Measurements from ENCODE around the gene RPN1.
"Not testable (repeated sequence)": the region's sequence is repeated elsewhere in the genome, so short reads cannot be mapped to it uniquely, and the experiment has no call there.

The RPN1 gene

DNA sequence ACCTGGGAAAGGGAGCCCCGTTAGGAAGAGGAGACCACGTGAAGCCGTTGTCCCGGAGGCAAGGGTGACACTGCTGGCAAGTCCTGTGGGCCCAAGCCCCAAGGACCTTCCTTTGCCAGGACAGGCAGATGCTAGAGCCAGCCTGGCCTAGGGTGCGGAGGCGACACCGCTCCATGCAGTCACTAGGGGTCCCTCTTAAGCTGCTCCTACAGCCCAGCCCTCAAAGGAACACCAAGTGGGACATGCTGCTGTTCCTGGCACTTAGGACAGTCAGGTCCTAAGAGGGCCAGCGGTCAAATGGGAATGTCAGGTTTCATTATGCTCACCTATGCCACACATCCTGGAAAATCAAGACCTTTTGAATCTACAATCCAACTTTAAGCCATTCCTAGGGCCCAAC, 59.7 kb downstream of the RPN1 start:
- CTCF ChIA-PET, result interaction anchor here (1.2 kb wide), 1 partner anchor 16 kb away, joined by 3 read pairs; no protein-coding TSS in a partner anchor

DNA sequence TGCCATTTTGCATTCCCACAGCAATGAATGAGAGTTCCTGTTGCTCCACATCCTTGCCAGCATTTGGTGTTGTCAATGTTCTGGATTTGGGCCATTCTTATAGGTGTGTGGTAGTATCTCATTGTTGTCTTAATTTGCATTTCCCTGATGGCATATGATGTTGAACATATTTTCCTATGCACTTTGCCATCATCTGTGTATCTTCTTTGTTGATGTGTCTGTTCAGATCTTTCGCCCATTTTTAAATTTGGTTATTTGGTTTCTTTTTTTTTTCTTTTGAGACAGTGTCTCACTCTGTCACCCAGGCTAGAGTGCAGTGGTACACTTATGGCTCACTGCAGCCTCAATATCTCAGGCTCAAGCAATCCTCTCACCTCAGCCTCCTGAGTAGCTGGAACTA, 60.6 kb downstream of the RPN1 start:
- not testable (repeated sequence) for H3K36me3 Mint-ChIP-seq, H3K27ac Mint-ChIP-seq, H3K4me3 Mint-ChIP-seq, H3K9me3 Mint-ChIP-seq, DNase-seq
- peaks cover 27% of the 10 kb centered on the region for H3K27me3 Mint-ChIP-seq
- H3K4me1 Mint-ChIP-seq, result peaks cover 13% of the 10 kb centered on the region
- CTCF ChIA-PET, result interaction anchor here (0.6 to 1.2 kb wide), 3 partner anchors 17 to 582 kb away, joined by 3 to 4 read pairs (median 3); no protein-coding TSS in a partner anchor

More for the DNA sequence above, 59.7 kb downstream of the RPN1 start:
- Mint-ChIP-seq H3K9me3 (peaks cover 3% of the 10 kb centered on the region), H3K4me1 (peaks cover 20% of the 10 kb centered on the region), H3K36me3 (no peaks in the 10 kb centered on the region), H3K4me3 (no peak overlapping the region), H3K27ac (no peak overlapping the region), H3K27me3 (peaks cover 27% of the 10 kb centered on the region)
- DNase-seq, result no peak

DNA sequence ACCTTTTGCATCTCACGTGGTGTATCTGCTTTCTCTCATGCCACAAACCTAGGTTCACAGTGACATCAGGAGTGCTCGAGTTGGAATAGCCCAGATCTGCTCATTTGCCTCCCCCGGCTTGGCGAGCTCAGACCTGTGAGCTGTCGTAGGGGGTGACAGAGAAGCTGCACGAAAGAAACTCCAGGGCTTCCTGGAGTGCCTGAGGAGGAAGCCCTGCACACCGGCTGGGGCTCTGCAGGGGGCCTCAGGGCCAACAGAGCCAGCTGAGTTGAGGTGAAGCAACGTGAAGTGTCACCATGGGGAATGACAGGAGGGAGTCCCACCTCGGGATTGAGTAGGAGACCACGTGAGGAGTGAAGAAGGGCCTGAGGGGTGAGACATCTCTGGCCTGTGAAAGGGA, 62.5 kb downstream of the RPN1 start:
- H3K4me1 Mint-ChIP-seq, result peaks cover 6% of the 10 kb centered on the region
- H3K4me3 Mint-ChIP-seq, result no peak overlapping the region
- H3K9me3 Mint-ChIP-seq, result peaks cover 3% of the 10 kb centered on the region
- H3K27ac Mint-ChIP-seq, result no peak overlapping the region
- H3K36me3 Mint-ChIP-seq, result no peaks in the 10 kb centered on the region
- CTCF ChIA-PET, result interaction anchor here (1.6 kb wide), 1 partner anchor 21 kb away, joined by 5 read pairs; no protein-coding TSS in a partner anchor
- peaks cover 42% of the 10 kb centered on the region for H3K27me3 Mint-ChIP-seq
- no peak for DNase-seq

DNA sequence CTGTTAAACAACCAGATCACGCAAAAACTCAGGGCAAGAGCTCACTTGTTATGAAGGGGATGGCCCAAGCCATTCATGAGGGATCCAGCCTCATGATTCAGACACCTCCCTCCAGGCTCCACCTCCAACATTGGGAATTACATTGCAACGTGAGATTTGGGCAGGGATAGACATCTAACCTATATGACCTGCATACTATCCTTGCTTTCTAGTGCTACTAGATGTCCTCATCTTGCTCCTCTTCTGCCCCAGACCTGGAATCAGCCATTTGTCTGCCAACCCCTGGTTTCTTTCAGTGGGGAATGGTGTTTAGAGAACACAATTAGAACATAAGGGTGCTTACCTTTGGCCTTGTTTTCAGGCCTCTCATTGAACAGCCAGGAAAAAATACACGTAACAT, 63.2 kb downstream of the RPN1 start:
- H3K27me3 Mint-ChIP-seq, result peaks cover 47% of the 10 kb centered on the region
- CTCF ChIA-PET, result interaction anchor here (1.1 kb wide), 1 partner anchor 10 kb away, joined by 3 read pairs; no protein-coding TSS in a partner anchor
- H3K9me3 Mint-ChIP-seq, result peaks cover 3% of the 10 kb centered on the region
- no peaks in the 10 kb centered on the region for H3K36me3 Mint-ChIP-seq
- DNase-seq, result no peak
- no peak overlapping the region for H3K27ac Mint-ChIP-seq
- no peak overlapping the region for H3K4me3 Mint-ChIP-seq
- H3K4me1 Mint-ChIP-seq, result peaks cover 6% of the 10 kb centered on the region

DNA sequence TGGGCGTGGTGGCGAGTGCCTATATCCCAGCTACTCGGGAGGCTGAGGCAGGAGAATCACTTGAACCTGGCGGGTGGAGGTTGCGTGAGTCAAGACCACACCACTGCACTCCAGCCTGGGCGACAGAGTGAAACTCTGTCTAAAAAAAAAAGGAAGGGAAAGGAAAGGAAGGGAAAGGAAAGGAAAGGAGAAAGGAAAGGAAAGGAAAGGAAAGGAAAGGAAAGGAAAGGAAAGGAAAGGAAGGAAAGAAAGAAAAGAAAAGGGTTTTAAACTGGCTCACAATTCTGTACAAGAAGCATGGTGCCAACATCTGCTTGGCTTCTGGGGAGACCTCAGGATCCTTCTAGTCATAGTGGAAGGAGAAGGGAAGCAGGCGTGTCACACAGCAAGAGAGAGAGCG, 63.7 kb downstream of the RPN1 start:
- not testable (repeated sequence) for DNase-seq, H3K36me3 Mint-ChIP-seq
- CTCF ChIA-PET, result interaction anchor here (1.1 kb wide), 1 partner anchor 11 kb away, joined by 3 read pairs; no protein-coding TSS in a partner anchor

DNA sequence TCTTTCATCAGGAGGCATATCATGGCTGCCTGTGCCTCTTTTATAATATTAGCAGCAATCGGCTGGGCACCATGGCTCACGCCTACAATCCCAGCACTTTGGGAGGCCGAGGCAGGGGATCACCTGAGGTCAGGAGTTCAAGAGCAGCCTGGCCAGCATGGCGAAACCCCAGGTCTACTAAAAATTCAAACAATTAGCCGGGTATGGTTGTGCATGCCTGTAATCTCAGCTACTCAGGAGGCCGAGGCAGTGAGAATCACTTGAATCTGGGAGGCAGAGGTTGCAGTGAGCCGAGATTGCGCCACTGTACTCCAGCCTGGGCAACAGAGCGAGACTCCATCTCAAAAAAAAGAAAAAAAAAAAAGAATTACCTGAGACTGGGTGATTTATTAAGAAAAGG, 64.2 kb downstream of the RPN1 start:
- H3K36me3 Mint-ChIP-seq, H3K27ac Mint-ChIP-seq, H3K4me1 Mint-ChIP-seq, CTCF ChIA-PET, DNase-seq, H3K9me3 Mint-ChIP-seq, H3K4me3 Mint-ChIP-seq: not testable (repeated sequence)
- H3K27me3 Mint-ChIP-seq, result peaks cover 46% of the 10 kb centered on the region

More for the DNA sequence above, 63.7 kb downstream of the RPN1 start:
- H3K4me1 Mint-ChIP-seq, H3K27ac Mint-ChIP-seq, H3K9me3 Mint-ChIP-seq, H3K4me3 Mint-ChIP-seq: not testable (repeated sequence)
- H3K27me3 Mint-ChIP-seq, result peaks cover 49% of the 10 kb centered on the region

DNA sequence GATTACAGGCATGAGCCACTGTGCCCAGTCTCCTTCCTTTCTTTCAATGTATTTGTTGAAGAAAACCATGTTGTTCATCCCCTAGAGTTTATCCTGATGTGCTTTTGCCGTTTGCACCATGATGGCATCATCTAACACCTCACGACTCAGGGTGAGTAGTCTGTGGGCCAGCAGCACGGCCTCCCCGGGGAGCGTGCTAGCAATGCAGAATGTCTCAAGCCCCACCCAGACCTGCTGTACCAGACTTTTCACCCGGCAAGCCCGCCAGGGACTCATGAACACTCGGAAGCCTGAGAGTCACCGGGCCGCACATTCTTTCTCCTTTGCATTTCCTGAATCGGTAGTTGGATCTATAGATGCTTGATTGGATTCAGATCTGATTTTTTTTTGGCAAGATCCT, 64.6 kb downstream of the RPN1 start:
- CTCF ChIA-PET, result no interaction called here
- Mint-ChIP-seq H3K4me3 (no peak overlapping the region), H3K27ac (no peak overlapping the region), H3K9me3 (peaks cover 3% of the 10 kb centered on the region), H3K4me1 (peaks cover 4% of the 10 kb centered on the region), H3K36me3 (no peaks in the 10 kb centered on the region), H3K27me3 (peaks cover 46% of the 10 kb centered on the region)
- DNase-seq, result no peak

DNA sequence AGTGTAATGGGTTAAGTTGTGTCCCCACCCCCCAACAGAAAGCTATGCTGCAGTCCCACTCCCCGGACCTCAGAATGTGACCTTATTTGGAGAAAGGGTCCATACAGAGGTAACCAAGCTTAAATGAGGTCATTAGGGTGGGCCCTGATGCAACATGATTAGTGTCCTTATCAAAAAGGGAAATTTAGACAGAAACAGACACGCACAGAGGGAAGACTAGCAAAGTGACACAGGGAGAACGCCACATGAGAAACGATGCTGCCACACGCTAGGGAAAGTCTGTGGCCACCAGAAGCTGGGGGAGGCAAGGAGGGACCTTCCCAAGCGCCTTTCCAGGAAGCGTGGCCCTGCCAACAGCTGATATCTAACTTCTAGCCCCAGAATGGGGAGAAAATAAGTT, 65.4 kb downstream of the RPN1 start:
- no peaks in the 10 kb centered on the region for H3K36me3 Mint-ChIP-seq
- H3K27me3 Mint-ChIP-seq, result peaks cover 46% of the 10 kb centered on the region
- CTCF ChIA-PET, result interaction anchor here (2.1 kb wide), 2 partner anchors 9 to 159 kb away, joined by 7 to 19 read pairs; no protein-coding TSS in a partner anchor
- H3K9me3 Mint-ChIP-seq, result peaks cover 3% of the 10 kb centered on the region
- no peak overlapping the region for H3K27ac Mint-ChIP-seq
- DNase-seq, result no peak
- H3K4me1 Mint-ChIP-seq, result peaks cover 4% of the 10 kb centered on the region
- H3K4me3 Mint-ChIP-seq, result no peak overlapping the region

DNA sequence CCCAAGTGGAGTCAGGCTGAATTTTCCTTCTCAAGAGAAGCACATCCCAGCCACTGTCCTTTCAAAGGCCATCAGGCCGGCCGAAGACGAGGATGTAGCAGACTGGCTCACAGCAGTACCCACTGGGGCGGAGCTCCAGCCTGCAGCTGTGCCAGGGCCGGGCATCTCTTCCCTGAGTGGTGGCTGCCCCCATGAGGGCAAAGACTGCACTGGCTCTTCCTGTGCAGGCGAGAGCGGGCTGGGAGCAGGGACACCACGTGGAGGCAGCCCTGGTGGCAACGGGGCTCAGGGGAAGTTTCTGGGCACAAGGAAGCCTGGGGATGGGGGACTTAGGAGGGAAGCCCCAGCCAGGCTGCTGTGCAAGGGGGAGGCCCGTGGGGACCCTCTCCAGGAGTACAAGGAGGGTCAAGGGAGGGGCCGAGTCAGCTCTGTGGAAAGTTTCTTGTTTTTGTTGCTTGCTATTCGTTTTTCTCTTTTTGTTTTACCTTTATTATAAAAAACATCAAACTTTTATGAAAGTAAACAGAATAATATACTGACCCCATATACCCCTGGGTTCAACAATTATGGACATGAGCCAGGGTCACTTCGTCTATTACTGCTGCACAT, 66.1 kb downstream of the RPN1 start:
- H3K36me3 Mint-ChIP-seq, result no peaks in the 10 kb centered on the region
- H3K4me1 Mint-ChIP-seq, result peaks cover 4% of the 10 kb centered on the region
- H3K4me3 Mint-ChIP-seq, result no peak overlapping the region
- H3K27ac Mint-ChIP-seq, result no peak overlapping the region
- CTCF ChIA-PET, result interaction anchor here (1.0 to 2.1 kb wide), 4 partner anchors 10 to 489 kb away, joined by 3 to 19 read pairs (median 6); no protein-coding TSS in a partner anchor
- no peaks in the 10 kb centered on the region for H3K9me3 Mint-ChIP-seq
- peaks cover 46% of the 10 kb centered on the region for H3K27me3 Mint-ChIP-seq
- DNase-seq, result peak; percentile 64

DNA sequence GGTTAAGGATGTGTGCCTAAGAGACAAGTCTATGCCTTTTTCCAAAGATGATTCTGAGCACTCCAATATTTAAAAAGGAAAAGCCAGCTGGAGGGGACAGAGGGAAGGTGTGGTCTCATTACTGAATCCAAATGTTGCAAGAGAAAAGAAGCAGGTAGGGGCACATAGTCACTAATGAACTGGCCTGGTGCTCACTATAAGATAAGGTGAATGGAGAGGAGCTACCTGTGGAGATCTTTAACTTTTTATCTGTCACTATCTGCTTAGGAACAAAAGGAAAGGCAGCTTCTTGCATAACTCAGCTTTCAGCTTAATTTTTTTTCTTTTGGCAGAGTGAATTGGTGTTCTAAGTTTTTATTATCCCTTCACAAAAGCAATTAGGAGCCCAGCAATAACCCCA, 69.1 kb downstream of the RPN1 start:
- no peaks in the 10 kb centered on the region for H3K36me3 Mint-ChIP-seq
- H3K27ac Mint-ChIP-seq, result no peak overlapping the region
- H3K9me3 Mint-ChIP-seq, result no peaks in the 10 kb centered on the region
- H3K27me3 Mint-ChIP-seq, result peaks cover 40% of the 10 kb centered on the region
- no peak overlapping the region for H3K4me3 Mint-ChIP-seq
- no peaks in the 10 kb centered on the region for H3K4me1 Mint-ChIP-seq
- CTCF ChIA-PET, result interaction anchor here (1.2 kb wide), 1 partner anchor 487 kb away, joined by 3 read pairs; no protein-coding TSS in a partner anchor
- DNase-seq, result no peak

DNA sequence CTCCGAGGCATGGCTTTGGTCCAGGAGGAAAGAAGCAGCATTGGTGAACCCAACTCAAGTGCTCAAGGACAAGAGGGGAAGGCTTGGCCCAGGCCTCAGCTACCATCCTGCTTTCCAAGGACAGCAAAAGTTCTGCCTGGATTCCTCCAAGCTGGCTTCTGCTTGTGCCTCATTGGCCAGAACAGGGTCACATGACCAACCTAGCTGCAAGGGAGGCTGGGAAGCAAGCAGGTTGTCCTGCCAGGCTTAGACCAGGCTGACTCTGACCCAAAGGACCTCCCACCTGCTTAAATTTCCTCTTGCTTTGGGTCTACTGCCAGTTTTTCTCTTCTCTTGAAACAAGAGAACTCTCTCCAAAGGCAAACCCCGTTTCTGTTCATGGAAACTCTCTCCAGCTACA, 70.7 kb downstream of the RPN1 start:
- Mint-ChIP-seq H3K27ac (no peak overlapping the region), H3K9me3 (no peaks in the 10 kb centered on the region), H3K4me3 (no peak overlapping the region), H3K27me3 (peaks cover 51% of the 10 kb centered on the region), H3K4me1 (no peaks in the 10 kb centered on the region), H3K36me3 (no peaks in the 10 kb centered on the region)
- no peak for DNase-seq
- CTCF ChIA-PET, result interaction anchor here (0.6 kb wide), 1 partner anchor 352 kb away, joined by 3 read pairs; no protein-coding TSS in a partner anchor

DNA sequence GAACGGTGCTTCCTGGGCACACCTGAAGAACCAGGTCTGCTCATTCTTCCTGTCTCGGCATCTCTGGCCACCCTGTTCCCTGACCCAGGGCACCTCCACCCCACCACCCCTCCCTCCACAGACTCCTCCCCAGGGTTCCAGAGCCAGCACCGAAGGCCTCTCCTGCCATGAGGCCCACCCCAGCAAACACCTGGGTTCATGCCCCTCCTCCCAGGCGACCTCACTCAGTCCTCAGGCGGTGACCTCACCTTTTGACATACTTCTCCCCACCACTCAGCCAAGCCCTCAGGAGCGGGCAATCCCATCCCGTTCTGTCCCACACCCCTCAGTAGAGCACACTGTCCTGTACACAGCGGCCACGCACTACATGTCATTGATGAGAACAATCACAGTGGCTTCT, 72.3 kb downstream of the RPN1 start:
- CTCF ChIA-PET, result no interaction called here

DNA sequence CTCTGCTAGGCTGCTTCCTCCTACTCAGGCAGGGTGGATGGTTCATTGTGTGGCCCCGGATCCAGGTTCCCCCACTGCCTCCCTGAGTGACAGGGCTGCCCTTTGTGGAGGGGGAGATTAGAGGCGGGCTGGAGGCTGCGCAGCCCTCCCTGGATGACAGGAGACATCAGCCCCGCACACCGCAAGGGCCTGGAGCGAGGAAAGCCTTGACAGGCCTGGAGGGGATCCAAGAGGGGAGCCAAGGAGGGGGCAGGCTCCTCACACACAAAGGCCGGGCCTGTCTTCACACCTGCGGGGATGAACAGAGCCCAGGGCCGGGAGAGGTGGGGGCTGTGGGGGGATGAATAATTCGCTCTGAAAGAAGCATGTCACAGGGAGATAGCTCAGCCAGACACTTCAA, 72.9 kb downstream of the RPN1 start:
- H3K36me3 Mint-ChIP-seq, result no peaks in the 10 kb centered on the region
- CTCF ChIA-PET, result no interaction called here
- no peak for DNase-seq
- no peak overlapping the region for H3K27ac Mint-ChIP-seq
- H3K4me3 Mint-ChIP-seq, result no peak overlapping the region
- H3K27me3 Mint-ChIP-seq, result peaks cover 54% of the 10 kb centered on the region
- H3K9me3 Mint-ChIP-seq, result no peaks in the 10 kb centered on the region
- H3K4me1 Mint-ChIP-seq, result peaks cover 12% of the 10 kb centered on the region

More for the DNA sequence above, 72.3 kb downstream of the RPN1 start:
- Mint-ChIP-seq H3K9me3 (no peaks in the 10 kb centered on the region), H3K36me3 (no peaks in the 10 kb centered on the region), H3K27ac (no peak overlapping the region), H3K4me1 (peaks cover 5% of the 10 kb centered on the region), H3K4me3 (no peak overlapping the region), H3K27me3 (peaks cover 53% of the 10 kb centered on the region)
- DNase-seq, result no peak

DNA sequence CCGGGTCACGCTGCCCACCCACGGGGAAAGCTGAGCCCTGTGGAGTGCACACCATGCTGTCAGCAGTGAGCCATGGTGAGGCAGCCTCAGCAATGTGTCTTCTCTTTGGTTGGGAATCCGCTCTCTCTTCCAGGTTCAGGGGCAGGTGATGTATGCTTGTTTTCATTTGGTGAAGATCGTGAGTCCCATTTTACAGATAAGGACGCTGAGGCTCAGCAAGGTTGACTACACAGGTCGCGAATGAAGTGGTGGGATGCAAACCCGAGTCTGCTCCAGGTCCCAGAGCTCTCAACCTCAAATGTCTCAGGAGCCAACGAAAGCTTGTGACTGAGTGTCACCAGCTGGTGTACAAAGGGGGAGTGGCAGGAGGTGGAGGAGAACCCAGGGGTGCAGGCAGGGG, 74.3 kb downstream of the RPN1 start:
- H3K27ac Mint-ChIP-seq, result no peak overlapping the region
- no peak for DNase-seq
- peaks cover 17% of the 10 kb centered on the region for H3K4me1 Mint-ChIP-seq
- peaks cover 60% of the 10 kb centered on the region for H3K27me3 Mint-ChIP-seq
- no peak overlapping the region for H3K4me3 Mint-ChIP-seq
- CTCF ChIA-PET, result no interaction called here
- H3K9me3 Mint-ChIP-seq, result no peaks in the 10 kb centered on the region
- H3K36me3 Mint-ChIP-seq, result no peaks in the 10 kb centered on the region

DNA sequence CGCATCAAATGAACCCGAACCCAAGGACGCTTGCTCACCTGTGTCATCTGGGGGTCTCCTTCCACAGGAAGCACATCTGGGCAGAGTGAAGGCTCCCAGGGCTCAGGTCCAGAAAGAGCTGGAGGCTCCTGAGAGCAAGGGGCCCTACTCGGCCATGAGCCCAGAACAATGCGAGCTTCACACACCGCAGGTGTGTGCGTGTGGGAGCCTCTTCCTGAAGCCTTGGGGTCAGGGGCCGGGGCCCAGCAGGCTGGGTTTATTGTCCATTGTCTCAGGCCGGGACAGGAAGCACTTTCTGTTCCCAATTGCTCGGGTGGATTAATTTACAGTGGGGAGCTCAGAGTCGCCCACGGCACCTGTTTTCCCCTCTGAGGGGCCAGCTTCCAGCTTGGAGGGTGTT, 74.8 kb downstream of the RPN1 start:
- Mint-ChIP-seq H3K4me3 (no peak overlapping the region), H3K4me1 (peaks cover 17% of the 10 kb centered on the region), H3K27me3 (peaks cover 63% of the 10 kb centered on the region), H3K36me3 (no peaks in the 10 kb centered on the region), H3K27ac (no peak overlapping the region), H3K9me3 (no peaks in the 10 kb centered on the region)
- DNase-seq, result no peak
- CTCF ChIA-PET, result interaction anchor here (0.6 kb wide), 1 partner anchor 33 kb away, joined by 3 read pairs; no protein-coding TSS in a partner anchor
